HPDE6-E6E7 (cell line): ENCODE data around the gene FBXW9.
"Not testable (repeated sequence)": the region's sequence is repeated elsewhere in the genome, so short reads cannot be mapped to it uniquely, and the experiment has no call there.

Experiments used
- DNase-seq: peaks from one replicate; pipeline ENCODE4 v3.0.0; 2011; ENCODE audit warnings: missing footprints; ENCODE audit errors: extremely low spot score

The FBXW9 gene

GRCh38 chr19:12715102-12715501 is 18.7 kb upstream of the FBXW9 start:
- DNase-seq = no peak

- not testable (repeated sequence) for DNase-seq
These were observed 16.9 kb upstream of the FBXW9 start for GRCh38 chr19:12713304-12713703.

GRCh38 chr19:12712077-12712476 is 15.6 kb upstream of the FBXW9 start:
- DNase-seq = not testable (repeated sequence)

GRCh38 chr19:12711187-12711586 is 14.8 kb upstream of the FBXW9 start:
- DNase-seq = no peak

- no peak for DNase-seq
These were observed 12.2 kb upstream of the FBXW9 start for GRCh38 chr19:12708641-12709040.

GRCh38 chr19:12706332-12706718 is 9.9 kb upstream of the FBXW9 start:
- DNase-seq = no peak

- DNase-seq = no peak
These were observed 9.4 kb upstream of the FBXW9 start for GRCh38 chr19:12705654-12706331.

GRCh38 chr19:12705169-12705568 is 8.7 kb upstream of the FBXW9 start:
- DNase-seq = no peak

GRCh38 chr19:12703046-12703445 is 6.6 kb upstream of the FBXW9 start:
- no peak for DNase-seq

- no peak for DNase-seq
These were observed 5.3 kb upstream of the FBXW9 start for GRCh38 chr19:12701596-12702282.

GRCh38 chr19:12698138-12698537 is 1.7 kb upstream of the FBXW9 start:
- no peak for DNase-seq

GRCh38 chr19:12697425-12697824 is 994 bp upstream of the FBXW9 start:
- DNase-seq = not testable (repeated sequence)

- DNase-seq = no peak
These were observed 450 bp downstream of the FBXW9 start for GRCh38 chr19:12695997-12696365.

- DNase-seq = no peak
These were observed 917 bp downstream of the FBXW9 start for GRCh38 chr19:12695514-12695913.

GRCh38 chr19:12695096-12695495 is 1.3 kb downstream of the FBXW9 start:
- no peak for DNase-seq

GRCh38 chr19:12694641-12695040 is 1.8 kb downstream of the FBXW9 start:
- no peak for DNase-seq

- no peak for DNase-seq
These were observed 3.5 kb downstream of the FBXW9 start for GRCh38 chr19:12692960-12693359.

GRCh38 chr19:12689581-12690216 is 6.7 kb downstream of the FBXW9 start:
- DNase-seq = no peak

GRCh38 chr19:12689012-12689411 is 7.4 kb downstream of the FBXW9 start:
- DNase-seq = no peak

GRCh38 chr19:12687496-12688196 is 8.8 kb downstream of the FBXW9 start, which contains the start of gene GNG14:
TSS of gene GNG14 (plus strand) at chr19:12687998. CDS start at chr19:12688049, 51 bp downstream.
- DNase-seq = no peak

GRCh38 chr19:12685831-12686230 is 10.6 kb downstream of the FBXW9 start:
- DNase-seq = no peak
